GM19035 (cell line): Measurements from ENCODE around the gene RTN4RL1.
"Not testable (repeated sequence)": the region's sequence is repeated elsewhere in the genome, so short reads cannot be mapped to it uniquely, and the experiment has no call there.

Experiments used
- ATAC-seq: cut with Tn5 transposase; IDR thresholded peaks from one replicate; pipeline ENCODE4 v1.9.1; 2021; ENCODE audit not compliant: unreplicated experiment

The RTN4RL1 gene

DNA sequence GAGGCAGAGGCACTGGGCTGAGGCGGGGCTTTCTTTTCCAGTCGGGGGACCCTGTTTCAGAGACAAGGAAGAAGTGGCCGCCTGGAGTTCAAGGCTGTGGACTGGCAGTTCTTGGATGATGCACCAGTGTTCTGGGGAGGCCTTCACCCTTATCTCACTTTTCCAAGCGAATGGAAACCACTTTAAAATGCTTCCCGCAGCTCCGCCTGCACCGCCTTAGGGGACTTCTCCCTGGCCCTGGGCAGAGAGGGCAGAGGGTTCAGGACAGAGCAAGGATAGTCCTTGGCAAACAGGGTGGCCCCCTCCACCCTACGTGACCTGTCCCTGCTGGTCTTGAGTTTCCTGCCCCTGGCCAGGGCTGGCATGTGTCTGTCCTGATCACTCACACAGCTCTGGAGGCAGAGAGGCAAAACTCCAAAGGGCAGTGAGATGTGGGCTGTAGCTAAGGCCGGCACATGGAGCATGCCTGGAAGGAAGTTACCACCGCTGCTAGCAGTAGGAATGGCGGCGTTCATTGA is 20.6 kb downstream of the RTN4RL1 start:
- no peak for ATAC-seq

DNA sequence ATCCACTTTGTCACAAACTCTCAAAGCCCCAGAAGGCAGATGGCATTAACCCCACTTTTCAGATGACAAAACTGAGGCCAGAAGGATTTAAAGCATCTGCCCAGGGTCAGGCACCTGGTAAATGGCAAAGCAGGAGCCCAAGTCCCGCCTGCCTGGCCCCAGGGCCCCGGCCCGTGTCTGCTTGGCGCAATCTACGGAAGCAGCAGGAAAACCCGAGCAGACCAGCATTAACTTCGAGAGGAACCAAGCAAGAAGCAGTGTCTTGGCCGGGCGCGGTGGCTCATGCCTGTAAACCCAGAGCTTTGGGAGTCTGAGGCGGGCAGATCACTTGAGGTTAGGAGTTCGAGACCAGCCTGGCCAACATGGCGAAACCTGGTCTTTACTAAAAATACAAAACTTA is 21.6 kb downstream of the RTN4RL1 start:
- no peak for ATAC-seq

DNA sequence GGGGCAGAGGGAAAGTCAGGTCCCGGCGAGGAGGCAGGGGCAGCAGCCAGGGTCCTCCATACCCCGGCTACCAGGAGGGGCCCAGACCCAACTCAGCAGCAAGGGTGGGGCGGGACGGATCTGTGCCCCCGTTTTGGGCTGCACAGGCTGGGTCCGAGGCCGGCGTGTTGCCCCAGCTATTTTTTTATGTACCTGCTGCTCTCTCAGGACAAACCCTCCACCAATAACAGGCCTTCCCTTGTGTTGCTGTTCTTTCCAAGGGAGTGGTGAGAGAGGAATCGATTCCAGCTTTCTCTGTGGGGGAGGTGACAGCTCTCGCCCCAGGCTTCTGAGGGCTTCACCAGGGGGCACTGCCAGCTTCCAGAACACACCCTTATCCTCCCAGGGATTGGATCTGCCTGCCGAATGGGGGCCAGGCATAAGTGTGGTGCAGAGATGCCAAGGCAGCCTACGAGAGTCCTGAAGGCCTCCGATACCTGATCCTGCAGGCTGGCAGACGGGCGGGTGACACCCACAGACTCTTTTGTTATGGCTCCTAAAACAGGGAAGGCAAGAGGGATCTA is 22.3 kb downstream of the RTN4RL1 start:
- no peak for ATAC-seq

DNA sequence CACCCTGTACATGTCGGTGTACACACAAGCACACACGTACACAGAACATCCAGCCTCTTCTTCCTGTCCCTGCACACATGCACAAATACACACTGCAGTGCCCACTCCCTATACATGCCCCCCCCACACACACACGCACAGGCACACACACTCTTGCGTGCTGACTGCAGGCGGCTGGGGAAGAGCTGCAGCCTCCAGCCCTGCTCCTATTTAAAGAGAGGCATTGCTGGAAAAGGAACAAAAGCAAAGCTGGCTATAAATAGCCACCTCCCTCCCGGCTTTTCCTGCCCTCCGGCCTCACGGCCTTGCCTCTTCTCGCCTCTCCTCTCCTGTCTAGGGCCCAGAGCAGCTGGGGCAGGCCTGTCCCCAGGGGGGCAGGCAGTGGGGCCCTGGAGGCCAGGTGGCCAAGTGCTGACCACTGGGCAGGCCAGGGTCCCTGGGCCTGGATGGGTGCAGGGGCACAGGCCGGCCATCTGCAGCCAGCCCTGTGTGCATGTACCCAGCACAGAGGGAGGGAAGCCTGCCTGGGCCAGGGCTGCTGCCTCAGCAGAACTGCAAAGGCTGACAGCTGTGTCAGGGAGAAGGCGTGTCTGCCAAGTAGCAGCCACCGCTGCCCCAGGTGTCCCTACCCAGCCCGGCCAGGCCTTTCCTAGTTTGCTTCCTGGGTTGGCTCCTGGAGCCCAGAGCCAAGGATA is 25.4 kb downstream of the RTN4RL1 start:
- ATAC-seq: no peak

DNA sequence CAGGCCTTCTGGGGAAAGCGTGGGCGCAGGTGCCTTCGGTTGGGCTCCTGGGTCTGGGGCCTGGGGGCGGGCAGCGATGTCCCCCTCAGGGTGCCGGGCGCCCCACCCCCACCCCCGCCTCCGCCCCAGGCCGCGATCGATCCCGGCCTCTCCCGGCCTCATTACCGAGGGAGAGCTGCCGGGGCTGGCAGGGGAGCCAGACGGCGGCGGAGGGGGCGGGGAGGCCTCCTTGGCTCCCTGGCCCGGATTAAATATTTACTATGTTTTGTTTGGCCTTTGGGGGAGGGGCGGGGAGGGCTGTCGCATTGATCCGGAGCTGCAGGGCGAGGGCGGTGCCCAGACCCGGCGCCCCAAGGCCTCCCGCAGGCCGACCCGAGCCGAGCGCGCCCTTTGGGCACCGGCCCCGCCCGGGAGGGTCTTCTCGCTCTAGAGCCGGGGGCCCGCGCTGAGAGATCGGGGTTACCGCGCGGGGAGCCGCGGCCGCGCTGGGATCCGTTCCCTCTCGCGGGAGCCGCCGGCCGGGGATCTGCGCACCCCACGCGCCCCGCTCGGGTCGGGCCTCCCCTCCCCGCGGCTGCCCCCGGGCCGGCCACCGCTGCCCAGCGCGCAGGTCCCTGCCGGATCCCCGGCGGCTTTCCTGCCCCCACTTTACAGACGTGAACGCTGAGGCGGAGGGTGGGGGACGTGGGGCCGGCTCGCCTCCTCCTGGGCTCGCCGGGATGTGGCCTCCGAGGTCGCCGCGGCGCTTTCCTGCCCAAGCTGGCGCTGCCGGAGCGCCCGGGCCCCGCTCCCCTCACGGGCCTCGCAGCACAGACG is 27.0 kb downstream of the RTN4RL1 start:
- no peak for ATAC-seq

DNA sequence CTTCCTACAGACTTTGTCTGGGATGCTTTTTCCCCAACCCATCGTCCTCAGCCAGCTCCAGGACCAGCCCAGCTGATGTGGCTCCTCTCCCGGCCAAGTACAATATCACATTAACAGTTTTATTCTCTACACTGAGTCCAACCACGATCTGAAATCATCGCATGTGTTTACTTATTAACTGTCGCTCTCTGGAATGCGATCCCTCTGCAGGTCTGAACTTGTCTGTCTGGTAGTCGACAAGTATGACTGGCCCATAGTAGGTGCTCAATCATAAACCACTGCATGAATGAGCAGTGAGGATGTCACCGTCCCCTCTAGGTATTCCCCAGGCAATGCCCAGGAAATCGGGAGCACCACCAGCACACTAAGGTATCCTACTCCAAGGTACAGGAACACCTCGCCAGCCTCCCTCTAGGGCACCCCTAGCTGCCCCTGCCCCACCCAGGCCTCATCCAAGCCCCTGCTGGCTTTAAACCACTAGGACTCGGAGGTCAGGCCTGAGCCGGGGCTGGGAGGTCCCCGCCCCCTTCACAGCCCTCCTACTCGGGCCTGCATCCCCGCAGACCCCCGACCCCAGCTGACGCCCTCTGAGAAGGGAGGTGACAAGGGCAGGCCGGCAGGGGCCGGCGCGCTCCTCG is 27.7 kb downstream of the RTN4RL1 start:
- ATAC-seq: no peak

DNA sequence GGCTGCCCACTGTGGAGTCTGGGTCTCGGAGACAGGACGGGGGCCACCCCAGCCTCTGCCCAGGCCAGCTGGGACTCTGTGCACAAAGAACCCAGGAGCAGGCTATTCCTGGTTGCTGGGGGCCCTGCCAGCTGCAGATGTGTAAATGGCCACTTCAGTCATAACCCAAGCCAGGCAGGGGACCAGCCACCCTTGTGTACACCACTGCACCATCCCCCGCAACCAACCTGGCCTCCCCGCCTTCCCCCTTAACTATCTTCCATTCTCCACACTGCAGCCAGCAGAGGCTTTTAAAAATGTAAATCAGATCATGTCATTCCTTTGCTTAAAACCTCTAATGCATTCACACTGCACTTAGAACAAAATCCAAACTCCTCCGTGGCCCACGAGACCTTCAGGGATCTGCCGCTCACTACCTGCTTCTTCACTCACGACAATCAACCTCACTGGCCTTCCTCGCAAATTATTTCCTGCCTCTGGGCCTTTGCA is 28.3 kb downstream of the RTN4RL1 start:
- no peak for ATAC-seq

DNA sequence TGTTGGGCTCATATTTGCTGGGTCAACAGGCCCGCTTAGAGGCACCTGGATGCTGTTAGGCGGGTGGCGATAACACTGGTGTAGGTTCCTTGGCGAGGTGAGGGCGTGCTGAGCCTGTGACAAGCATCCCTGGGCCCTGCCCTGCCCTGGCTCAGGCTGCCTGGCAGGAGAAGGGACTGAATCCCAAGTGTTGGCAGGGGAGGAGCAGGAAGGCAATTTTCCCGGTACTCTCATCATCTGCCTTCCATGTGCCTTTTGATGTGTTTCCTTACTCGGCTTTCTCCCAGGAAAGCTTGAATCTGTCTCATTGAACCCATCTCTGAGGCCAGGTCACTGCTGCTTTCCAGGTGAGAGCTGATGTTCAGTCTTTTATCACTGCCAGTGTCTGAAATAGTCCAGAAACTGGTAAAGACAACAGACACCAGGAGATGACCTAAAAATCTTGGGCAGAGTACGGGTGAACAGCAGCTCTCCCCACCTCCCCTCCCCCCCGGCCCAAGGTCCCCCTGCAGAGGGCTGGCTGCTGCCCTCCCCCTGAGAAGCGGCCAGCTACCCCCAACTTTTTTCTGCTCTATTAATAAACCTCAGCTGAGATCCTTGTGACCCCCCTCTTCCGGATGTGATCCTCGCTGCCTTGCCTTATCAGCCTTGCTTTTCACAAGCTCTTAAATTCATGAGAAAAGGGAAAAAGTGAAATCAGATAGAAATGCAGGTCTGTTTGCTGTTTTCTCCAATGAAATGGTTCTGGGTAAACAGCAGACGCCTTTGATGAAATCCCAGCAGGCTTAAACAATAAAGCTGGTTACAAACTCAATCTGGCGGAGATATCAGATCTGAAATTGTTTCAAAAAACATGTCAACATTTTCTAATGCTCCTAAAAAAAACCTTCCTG is 29.0 kb downstream of the RTN4RL1 start:
- ATAC-seq: no peak

DNA sequence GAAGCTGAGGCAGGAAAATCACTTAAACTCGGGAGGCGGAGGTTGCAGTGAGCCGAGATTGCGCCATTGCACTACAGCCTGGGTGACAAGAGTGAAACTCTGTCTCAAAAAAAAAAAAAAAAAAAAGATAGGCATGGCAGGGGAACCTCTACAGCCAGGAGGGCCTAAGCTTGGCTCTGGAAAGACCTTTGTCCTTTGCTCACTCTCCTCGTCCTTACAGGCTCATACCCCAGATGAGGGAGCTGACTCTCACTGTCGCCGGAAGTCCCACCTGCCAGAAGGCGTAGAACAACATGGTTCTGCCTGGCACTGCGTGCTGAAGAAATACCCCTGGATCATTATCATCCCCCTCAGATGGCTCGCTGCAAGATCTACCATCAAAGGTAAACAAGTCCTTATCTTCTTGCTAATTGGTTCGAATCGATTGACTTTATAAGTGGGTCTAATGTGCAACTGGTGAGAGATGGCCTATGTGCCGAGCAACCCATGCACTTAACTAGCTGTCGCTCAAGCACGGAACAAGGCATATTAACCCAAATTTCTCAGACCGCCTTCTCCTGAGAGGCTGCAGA is 29.7 kb downstream of the RTN4RL1 start:
- no peak for ATAC-seq

DNA sequence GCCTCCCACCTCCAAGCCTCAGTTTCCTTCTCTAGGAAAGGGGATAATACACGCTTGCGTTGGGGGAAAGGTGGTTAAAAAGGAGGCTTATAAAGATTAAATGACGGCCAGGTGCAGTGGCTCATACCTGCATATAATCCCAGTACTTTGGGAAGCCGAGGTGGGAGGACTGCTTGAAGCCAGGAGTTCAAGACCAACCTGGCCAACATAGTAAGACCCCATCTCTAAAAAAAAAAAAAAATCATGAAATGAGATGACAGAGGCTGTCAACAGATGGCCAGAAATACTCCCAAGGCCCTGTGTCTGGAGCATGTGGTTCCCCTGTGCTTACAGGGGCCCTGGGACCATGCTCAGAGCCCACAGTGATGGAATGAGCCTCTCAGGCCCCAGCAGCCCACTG is 30.4 kb downstream of the RTN4RL1 start:
- ATAC-seq: no peak

DNA sequence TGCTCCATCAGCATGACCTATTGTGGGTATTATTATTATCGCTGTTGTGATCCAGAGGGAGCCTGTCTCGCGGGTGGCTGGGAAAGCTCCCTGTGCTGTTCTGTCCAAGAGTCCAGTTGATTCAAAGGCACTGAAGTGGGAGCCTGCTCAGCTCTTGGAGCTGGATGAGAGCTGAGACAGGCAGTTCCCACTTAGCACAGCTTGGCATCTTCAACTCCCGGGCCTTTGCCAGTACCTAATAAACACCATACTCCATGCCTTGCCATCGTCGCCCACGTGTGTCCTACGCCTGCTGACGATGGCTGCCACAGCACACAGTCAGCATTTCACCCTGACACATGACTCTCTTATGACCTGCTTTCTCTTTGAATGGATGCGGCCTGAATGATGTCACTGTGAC is 32.6 kb downstream of the RTN4RL1 start:
- no peak for ATAC-seq

DNA sequence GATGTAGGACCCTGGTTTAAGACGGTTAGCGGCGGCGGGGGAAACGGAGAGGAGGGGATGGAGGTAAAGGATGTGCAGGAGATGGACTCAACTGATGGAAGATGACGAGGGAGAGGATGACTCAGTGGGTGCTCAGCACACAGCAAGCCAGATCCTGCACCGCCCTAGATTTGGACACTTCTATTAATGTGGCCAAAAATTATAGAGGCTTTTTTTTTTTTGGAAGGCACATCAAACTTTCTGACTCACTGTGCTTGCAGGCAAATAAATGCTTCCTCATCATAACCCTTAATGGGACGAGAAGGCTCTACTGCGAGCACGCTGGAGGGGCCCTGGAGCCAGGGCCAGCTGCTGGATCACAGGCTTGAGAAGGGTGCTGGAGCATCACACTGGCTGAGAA is 36.0 kb downstream of the RTN4RL1 start:
- ATAC-seq: no peak

DNA sequence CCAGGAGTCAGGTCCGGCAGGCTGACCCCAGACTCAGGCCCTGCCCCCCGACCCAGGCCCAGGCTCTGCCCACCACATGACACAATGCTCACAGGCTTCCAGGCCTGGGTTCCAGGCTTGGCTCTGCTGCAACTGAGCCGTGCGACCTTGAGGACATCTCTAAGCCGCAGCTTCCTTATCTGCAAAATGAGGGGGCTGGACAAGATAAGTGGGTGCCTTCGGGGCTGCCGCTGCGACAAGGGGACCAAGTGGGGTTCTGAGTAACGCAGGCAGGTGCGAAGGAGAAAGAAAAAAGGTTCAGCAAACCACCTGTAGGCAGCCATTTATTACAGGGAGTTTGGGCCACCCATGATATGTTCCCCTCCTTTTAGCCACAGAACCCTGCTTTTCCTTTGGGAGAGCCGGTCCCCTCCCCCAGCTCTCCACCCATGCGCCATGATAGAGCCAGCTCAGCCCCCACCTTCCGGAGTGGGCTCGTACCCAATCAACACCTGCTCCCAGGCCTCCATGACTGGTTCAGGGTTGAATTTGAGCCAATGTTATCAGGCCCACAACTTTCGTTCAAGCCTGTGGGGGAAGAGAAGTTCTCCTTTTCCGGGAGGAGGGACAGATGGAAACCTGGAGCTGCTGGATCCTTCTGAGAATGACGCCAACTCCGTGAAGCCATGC is 38.2 kb downstream of the RTN4RL1 start:
- ATAC-seq: no peak

DNA sequence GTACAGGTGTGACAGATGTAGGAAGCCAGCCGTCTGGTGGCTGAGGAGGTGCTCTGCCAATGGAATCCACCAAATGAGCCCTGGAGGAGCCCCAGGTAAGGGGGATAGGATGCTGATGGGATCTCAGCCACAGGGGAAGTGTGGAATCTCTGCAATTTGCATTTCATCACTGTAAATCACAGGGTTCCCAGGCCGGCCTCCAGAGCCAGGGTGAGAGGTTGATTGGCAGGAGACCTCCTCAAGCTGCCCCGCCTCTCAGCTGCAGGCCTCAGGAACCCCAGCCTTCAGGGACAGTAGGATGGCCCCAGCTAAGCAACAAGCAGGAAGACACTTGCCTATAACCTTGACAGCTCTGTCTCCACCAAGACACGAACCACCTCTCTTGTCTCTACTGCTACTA is 39.4 kb downstream of the RTN4RL1 start:
- ATAC-seq: no peak

DNA sequence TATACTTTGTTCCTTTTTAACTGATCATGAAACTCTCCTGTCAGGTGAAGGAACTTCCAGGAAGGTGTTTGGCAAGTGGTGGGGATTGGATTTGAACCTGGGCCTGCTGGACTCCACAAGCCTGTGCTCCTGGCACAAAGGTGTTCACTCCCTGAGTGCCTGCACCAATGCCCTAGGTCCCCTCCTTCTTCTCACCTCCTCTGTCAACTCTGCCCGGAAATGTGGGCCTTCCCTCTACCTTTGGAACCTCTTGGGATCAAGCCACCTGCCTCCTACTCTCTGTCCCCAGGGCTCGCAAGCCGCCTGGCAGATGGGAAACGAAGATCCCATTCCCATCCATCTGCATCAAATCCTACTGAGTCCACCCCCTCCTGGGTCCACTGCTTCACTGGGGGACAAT is 40.0 kb downstream of the RTN4RL1 start:
- no peak for ATAC-seq

DNA sequence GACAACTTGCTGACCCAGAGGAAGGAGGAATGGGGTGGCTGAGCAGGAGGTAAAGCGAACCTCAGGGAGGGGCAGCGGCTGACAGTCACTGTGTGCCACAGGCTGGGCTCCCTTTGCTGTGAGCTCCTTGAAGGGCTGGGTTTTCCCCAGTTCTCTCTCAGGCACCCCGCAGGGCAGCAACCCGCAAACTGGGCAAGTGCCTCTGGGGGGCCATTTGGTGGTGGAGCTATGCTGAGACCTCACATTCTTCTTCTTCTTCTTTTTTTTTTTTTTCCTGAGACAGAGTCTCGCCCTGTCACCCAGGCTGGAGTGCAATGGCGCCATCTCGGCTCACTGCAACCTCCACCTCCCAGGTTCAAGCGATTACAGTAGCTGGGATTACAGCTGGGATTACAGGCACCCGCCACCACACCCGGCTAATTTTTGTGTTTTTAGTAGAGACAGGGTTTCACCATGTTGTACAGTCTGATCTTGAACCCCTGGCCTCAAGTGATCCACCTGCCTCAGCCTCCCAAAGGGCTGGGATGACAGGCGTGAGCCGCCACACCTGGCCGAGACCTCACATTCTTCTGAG is 42.3 kb downstream of the RTN4RL1 start:
- ATAC-seq: not testable (repeated sequence)

DNA sequence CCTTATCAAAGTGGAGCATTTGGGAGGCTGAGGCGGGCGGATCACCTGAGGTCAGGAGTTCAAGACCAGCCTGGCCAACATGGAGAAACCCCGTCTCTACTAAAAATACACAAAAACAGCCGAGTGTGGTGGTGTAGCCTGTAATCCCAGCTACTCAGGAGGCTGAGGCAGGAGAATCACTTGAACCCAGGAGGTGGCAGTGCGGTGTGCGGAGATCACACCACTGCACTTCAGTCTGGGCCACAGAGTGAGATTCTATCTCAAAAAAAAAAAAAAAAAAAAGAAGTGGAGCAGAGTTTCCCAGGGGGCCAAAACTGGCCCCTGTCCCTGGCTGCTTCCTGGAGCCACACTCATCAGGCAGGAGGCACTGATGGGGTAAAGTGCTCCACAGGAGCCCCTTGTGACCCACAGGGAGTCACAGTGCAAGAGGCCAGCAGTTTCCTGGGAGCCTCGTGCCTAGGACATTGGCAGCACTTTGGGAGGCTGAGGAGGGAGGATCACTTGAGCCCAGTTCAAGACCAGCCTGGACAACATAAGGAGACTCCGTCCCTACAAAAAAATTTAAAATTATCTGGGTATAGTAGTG is 44.4 kb downstream of the RTN4RL1 start:
- ATAC-seq: no peak

DNA sequence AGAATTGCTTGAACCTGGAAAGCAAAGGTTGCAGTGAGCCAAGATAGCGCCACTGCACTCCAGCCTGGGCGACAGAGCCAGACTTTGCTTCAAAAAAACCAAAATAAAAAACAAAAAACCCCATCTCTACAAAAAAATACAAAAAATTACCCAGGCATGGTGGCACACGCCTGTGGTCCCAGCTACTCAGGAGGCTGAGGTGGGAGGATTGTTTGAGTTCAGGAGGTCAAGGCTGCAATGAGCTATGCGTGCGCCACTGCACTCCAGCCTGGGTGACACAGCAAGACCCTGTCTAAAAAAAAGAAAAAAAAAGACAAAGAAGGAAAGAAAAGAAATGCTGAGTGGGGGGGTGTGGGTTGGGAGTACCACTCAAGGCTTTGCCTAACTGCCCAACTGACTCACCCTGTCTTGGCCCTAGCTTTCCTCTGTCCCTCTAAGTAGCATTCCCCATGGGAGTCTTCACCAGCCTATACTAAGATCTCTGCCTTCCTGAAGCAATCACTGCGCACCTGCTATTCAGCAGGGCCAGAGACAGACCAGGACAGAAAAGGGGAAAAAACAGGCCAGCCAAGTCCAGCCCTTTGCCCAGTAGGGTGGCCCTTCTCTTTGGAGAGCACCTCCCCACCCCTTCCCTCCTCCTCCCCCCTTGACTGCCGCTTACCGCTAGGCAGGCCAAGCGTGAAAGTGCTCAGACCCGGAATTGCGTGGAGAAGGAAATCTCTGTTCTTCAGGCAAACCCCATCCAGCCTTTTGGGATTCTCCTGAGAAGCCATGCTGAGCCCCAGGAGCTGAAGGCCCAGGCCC is 45.8 kb downstream of the RTN4RL1 start:
- ATAC-seq: no peak
